HepG2 (cell line): ENCODE measurements around the gene CCDC116. TPM values are rescaled to one million over a fixed set of nuclear protein-coding genes. Genes with fewer than 3 reads are reported as not detected.

Experiments
- HOXD1 ChIP-seq: sonication (generic); formaldehyde crosslinking; IDR thresholded peaks from 2 replicates; pipeline ENCODE4 v1.5.0; 2020; ENCODE audit warnings: missing genetic modification reagents
- POLR2G ChIP-seq: fragments of 200-400 bp; formaldehyde crosslinking; IDR thresholded peaks from 2 replicates; pipeline ENCODE4 v1.6.1; 2018; ENCODE audit warnings: mild to moderate bottlenecking, low read depth, low read length, moderate library complexity
- PTBP1 ChIP-seq: fragments of 200-400 bp; formaldehyde crosslinking; IDR thresholded peaks from 2 replicates; pipeline ENCODE4 v1.6.1; 2018; ENCODE audit warnings: low read length, low read depth; ENCODE audit not compliant: poor library complexity, severe bottlenecking
- RBM22 ChIP-seq: fragments of 200-400 bp; formaldehyde crosslinking; optimal IDR thresholded peaks from 2 replicates; pipeline ENCODE3; 2017; ENCODE audit warnings: mild to moderate bottlenecking, low read length, moderate library complexity
- REXO4 ChIP-seq: sonication (generic); formaldehyde crosslinking; IDR thresholded peaks from 2 replicates; pipeline ENCODE4 v1.8.0; 2022; ENCODE audit warnings: missing genetic modification reagents, mild to moderate bottlenecking, borderline replicate concordance
- SUZ12 ChIP-seq: fragments of 150-350 bp; IDR thresholded peaks from 2 replicates; pipeline ENCODE4 v1.6.1; 2014; ENCODE audit warnings: low read depth, low read length
- ZIK1 ChIP-seq: sonication (generic); formaldehyde crosslinking; IDR thresholded peaks from 2 replicates; pipeline ENCODE4 v1.5.0; 2020; ENCODE audit warnings: mild to moderate bottlenecking, low read depth, missing genetic modification reagents, borderline replicate concordance
- ZNF225 ChIP-seq: sonication (generic); formaldehyde crosslinking; IDR thresholded peaks from 2 replicates; pipeline ENCODE4 v1.4.0; 2020; ENCODE audit warnings: mild to moderate bottlenecking, missing genetic modification reagents
- ZNF280B ChIP-seq: sonication (generic); formaldehyde crosslinking; IDR thresholded peaks from 2 replicates; pipeline ENCODE4 v1.5.0; 2020; ENCODE audit warnings: missing genetic modification reagents, mild to moderate bottlenecking, borderline replicate concordance
- ZNF513 ChIP-seq: sonication (generic); formaldehyde crosslinking; conservative IDR thresholded peaks from 2 replicates; pipeline ENCODE4 v1.5.0; 2020; ENCODE audit warnings: missing genetic modification reagents
- ZSCAN21 ChIP-seq: sonication (generic); formaldehyde crosslinking; IDR thresholded peaks from 2 replicates; pipeline ENCODE4 v1.8.0; 2022; ENCODE audit warnings: mild to moderate bottlenecking, missing genetic modification reagents, moderate library complexity, borderline replicate concordance
- polyA plus RNA-seq, 8 experiments: library from polyadenylated mRNA; depleted of rRNA in 3 of 8; stranded (reverse) in 7 of 8; unstranded in 1 of 8; fragments of >200 nt; fragmentation: Illumina TruSeq in 4 of 8; extraction: Trizol in 4 of 8; gene quantifications; 2 replicates each; pipeline versions ENCODE4 v1.2.1 to v1.2.3, GENCODE V29; 2011 to 2016; ENCODE audit warnings: low read depth in 4 of 8, missing spikeins in 1 of 8, mixed read lengths in 1 of 8; ENCODE audit not compliant: insufficient read depth in 1 of 8
- total RNA-seq, 5 experiments: library from RNA; depleted of rRNA; stranded (reverse); fragments of >200 nt; fragmentation: Illumina TruSeq; extraction: Trizol; gene quantifications; 2 replicates each; pipeline ENCODE4 v1.2.3, GENCODE V29; 2016; ENCODE audit warnings: low read depth in 1 of 5
- TF ChIP-seq, protein P1 (sequence below): sonication (generic); formaldehyde crosslinking; IDR thresholded peaks from 2 replicates; pipeline ENCODE4 v1.5.0; 2020; ENCODE audit warnings: missing genetic modification reagents
- TF ChIP-seq, protein P2 (sequence below): sonication (generic); formaldehyde crosslinking; IDR thresholded peaks from 2 replicates; pipeline ENCODE4 v1.4.0; 2020; ENCODE audit warnings: missing genetic modification reagents, borderline replicate concordance

The CCDC116 gene
- total and polyA plus RNA-seq, 2 of the 13 experiments (the other 11 are each of a cell fraction or from before 2014, with no cell fraction given), result 0.15 to 0.33 TPM

DNA sequence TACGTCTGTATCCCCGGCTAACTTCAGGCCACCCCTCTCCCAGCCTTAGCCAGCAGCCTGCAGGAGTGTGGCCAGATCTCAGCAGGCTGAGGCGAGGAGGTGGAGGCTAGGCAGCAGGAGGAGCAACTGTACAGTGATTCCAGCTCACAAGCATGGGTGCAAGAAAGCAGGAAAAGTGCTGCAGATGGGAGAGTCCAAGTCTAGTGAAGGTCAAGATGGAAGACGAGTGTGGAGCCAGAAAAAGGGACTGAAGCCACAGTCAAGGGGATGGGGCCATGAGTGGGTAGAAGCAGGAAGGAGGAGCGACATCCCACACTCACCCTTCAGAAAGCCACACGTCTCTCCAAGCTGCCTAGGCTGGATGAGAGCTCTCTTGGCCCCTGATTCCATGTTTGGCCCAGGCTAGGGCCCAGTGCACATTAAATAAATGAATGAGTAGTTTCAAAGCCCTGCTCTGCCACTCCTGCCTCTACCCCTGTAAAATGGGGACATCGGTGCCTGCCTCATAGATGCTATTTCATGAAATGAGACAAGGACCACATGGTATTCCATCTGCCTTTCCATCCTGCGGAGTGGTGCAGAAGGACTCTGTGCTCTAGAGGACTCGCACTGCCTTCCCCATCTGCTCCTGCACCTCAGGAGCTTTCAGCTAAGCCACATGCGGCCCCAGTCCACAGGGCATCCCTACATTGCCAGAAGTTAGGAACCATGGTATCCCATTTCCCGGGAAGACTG, 5.7 kb upstream of the CCDC116 start (continued):
- TF ChIP-seq, protein P1, sequence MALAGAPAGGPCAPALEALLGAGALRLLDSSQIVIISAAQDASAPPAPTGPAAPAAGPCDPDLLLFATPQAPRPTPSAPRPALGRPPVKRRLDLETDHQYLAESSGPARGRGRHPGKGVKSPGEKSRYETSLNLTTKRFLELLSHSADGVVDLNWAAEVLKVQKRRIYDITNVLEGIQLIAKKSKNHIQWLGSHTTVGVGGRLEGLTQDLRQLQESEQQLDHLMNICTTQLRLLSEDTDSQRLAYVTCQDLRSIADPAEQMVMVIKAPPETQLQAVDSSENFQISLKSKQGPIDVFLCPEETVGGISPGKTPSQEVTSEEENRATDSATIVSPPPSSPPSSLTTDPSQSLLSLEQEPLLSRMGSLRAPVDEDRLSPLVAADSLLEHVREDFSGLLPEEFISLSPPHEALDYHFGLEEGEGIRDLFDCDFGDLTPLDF (CRISPR knock-in tag), result no peak
- TF ChIP-seq ZSCAN21 (no peak), HOXD1 (no peak), PTBP1 (no peak), ZNF513 (no peak), SUZ12 (no peak), ZIK1 (CRISPR knock-in tag) (no peak), REXO4 (CRISPR knock-in tag) (no peak), RBM22 (peak; percentile 82), POLR2G (peak; percentile 24; the same call in 1 of the 2 replicates), ZNF225 (CRISPR knock-in tag) (peak; percentile 50; the same call in 1 of the 2 replicates), ZNF280B (CRISPR knock-in tag) (no peak)
- TF ChIP-seq, protein P2, sequence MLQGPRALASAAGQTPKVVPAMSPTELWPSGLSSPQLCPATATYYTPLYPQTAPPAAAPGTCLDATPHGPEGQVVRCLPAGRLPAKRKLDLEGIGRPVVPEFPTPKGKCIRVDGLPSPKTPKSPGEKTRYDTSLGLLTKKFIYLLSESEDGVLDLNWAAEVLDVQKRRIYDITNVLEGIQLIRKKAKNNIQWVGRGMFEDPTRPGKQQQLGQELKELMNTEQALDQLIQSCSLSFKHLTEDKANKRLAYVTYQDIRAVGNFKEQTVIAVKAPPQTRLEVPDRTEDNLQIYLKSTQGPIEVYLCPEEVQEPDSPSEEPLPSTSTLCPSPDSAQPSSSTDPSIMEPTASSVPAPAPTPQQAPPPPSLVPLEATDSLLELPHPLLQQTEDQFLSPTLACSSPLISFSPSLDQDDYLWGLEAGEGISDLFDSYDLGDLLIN (CRISPR knock-in tag), result no peak
